IMR-90 (cell line): Measurements from ENCODE around the gene HDAC10. TPM values are rescaled to one million over a fixed set of nuclear protein-coding genes. Genes with fewer than 3 reads are reported as not detected.

Experiments used
- ATAC-seq: fragments of 200-7000 bp; cut with Tn5 transposase; 2 replicates; pipeline ENCODE4 v1.9.1; 2020; ENCODE audit warnings: low read depth, mild to moderate bottlenecking, moderate library complexity
- BruUV-seq: library from RNA; stranded (reverse); fragments of 400-500 nt; replicated peaks from 2 replicates; lab custom pipeline; 2021; lab: Mats Ljungman, UMichigan
- CTCF ChIA-PET: fragments of 300-600 bp; formaldehyde crosslinking; extraction: SDS; loops from one replicate; lab custom pipeline; 2021; ENCODE audit warnings: antibody characterized with exemption; lab: Yijun Ruan, JAX
- POLR2A ChIA-PET: fragments of 300-600 bp; sonication (Branson Sonifier 250); formaldehyde crosslinking; loops from one replicate; lab custom pipeline; 2022; ENCODE audit warnings: antibody characterized with exemption; ENCODE audit not compliant: unreplicated experiment; lab: Charles Lee
- DNase-seq: peaks from one replicate; pipeline ENCODE4 v3.0.0; 2013
- H2AFZ ChIP-seq: replicated peaks from 2 replicates; pipeline ENCODE3; 2013; ENCODE audit warnings: low read length, mild to moderate bottlenecking; ENCODE audit not compliant: poor library complexity
- H2AK5ac ChIP-seq: 2 replicates; pipeline ENCODE4 v1.6.1; 2013; ENCODE audit warnings: low read depth, low read length, inconsistent platforms
- H2AK9ac ChIP-seq: replicated peaks from 2 replicates; pipeline ENCODE3; 2013; ENCODE audit warnings: mild to moderate bottlenecking, low read depth, low read length, moderate library complexity; ENCODE audit not compliant: poor library complexity
- H2BK120ac ChIP-seq: 2 replicates; pipeline ENCODE4 v1.6.1; 2013; ENCODE audit warnings: low read depth, low read length, inconsistent platforms
- H2BK15ac ChIP-seq: 3 replicates; pipeline ENCODE4 v1.6.1; 2013; ENCODE audit warnings: low read depth, low read length, inconsistent platforms
- H2BK20ac ChIP-seq: 2 replicates; pipeline ENCODE4 v1.6.1; 2013; ENCODE audit warnings: low read depth, mild to moderate bottlenecking, inconsistent platforms, low read length, moderate library complexity
- H2BK5ac ChIP-seq: 2 replicates; pipeline ENCODE4 v1.6.1; 2013; ENCODE audit warnings: mild to moderate bottlenecking, low read depth, low read length, inconsistent platforms; ENCODE audit not compliant: poor library complexity, severe bottlenecking
- H3K14ac ChIP-seq: replicated peaks from 2 replicates; pipeline ENCODE4 v1.6.1; 2013; ENCODE audit warnings: low read depth, low read length, inconsistent platforms
- H3K18ac ChIP-seq: 2 replicates; pipeline ENCODE4 v1.6.1; 2013; ENCODE audit warnings: low read depth, low read length, control low read depth
- H3K23ac ChIP-seq: 2 replicates; pipeline ENCODE4 v1.6.1; 2013; ENCODE audit warnings: low read depth, low read length, inconsistent platforms
- H3K27ac ChIP-seq: 2 replicates; pipeline ENCODE4 v1.5.1; 2013; ENCODE audit warnings: mild to moderate bottlenecking, control low read depth, low read length; ENCODE audit not compliant: insufficient read depth
- H3K27me3 ChIP-seq: 2 replicates; pipeline ENCODE4 v1.6.1; 2013; ENCODE audit warnings: low read length; ENCODE audit not compliant: control insufficient read depth, insufficient read depth
- H3K36me3 ChIP-seq: 2 replicates; pipeline ENCODE4 v1.6.1; 2013; ENCODE audit warnings: low read length, mixed read lengths; ENCODE audit not compliant: control insufficient read depth, insufficient read depth
- H3K4ac ChIP-seq: 2 replicates; pipeline ENCODE4 v1.6.1; 2013; ENCODE audit warnings: low read depth, low read length, inconsistent platforms
- H3K4me1 ChIP-seq: 2 replicates; pipeline ENCODE4 v1.6.1; 2013; ENCODE audit warnings: low read length, mixed read lengths; ENCODE audit not compliant: control insufficient read depth, insufficient read depth
- H3K4me2 ChIP-seq: 2 replicates; pipeline ENCODE4 v1.6.1; 2013; ENCODE audit warnings: low read depth, mild to moderate bottlenecking, control low read depth, low read length, moderate library complexity
- H3K4me3 ChIP-seq: 2 replicates; pipeline ENCODE4 v1.5.1; 2013; ENCODE audit warnings: low read depth, mild to moderate bottlenecking, control low read depth, low read length, moderate library complexity; ENCODE audit not compliant: insufficient read depth
- H3K56ac ChIP-seq: 2 replicates; pipeline ENCODE4 v1.6.1; 2013; ENCODE audit warnings: low read length, inconsistent platforms; ENCODE audit not compliant: insufficient read depth; ENCODE audit errors: extremely low read depth
- H3K79me1 ChIP-seq, 2 experiments: 2 replicates each; pipeline ENCODE4 v1.6.1; 2013; ENCODE audit warnings: low read length in 2 of 2, inconsistent platforms in 1 of 2, low read depth in 1 of 2
- H3K9ac ChIP-seq: 2 replicates; pipeline ENCODE4 v1.6.1; 2013; ENCODE audit warnings: low read depth, low read length, control low read depth
- H3K9me1 ChIP-seq: 2 replicates; pipeline ENCODE4 v1.6.1; 2013; ENCODE audit warnings: low read length, inconsistent platforms; ENCODE audit not compliant: insufficient read depth
- H3K9me3 ChIP-seq: 2 replicates; pipeline ENCODE4 v1.6.1; 2013; ENCODE audit warnings: low read length; ENCODE audit not compliant: control insufficient read depth, insufficient read depth
- H4K20me1 ChIP-seq: 2 replicates; pipeline ENCODE4 v1.6.1; 2013; ENCODE audit warnings: low read length, inconsistent platforms; ENCODE audit not compliant: insufficient read depth
- H4K5ac ChIP-seq: 2 replicates; pipeline ENCODE4 v1.6.1; 2013; ENCODE audit warnings: mild to moderate bottlenecking, low read depth, low read length, control low read depth
- H4K8ac ChIP-seq, 2 experiments: 2 replicates each; pipeline ENCODE4 v1.6.1; 2013; ENCODE audit warnings: low read depth in 2 of 2, low read length in 2 of 2, control low read depth in 1 of 2, inconsistent platforms in 1 of 2
- H4K91ac ChIP-seq: 2 replicates; pipeline ENCODE4 v1.6.1; 2013; ENCODE audit warnings: low read depth, low read length, inconsistent platforms; ENCODE audit not compliant: insufficient read depth
- BHLHE40 ChIP-seq: fragments of 150-350 bp; IDR thresholded peaks from 2 replicates; pipeline ENCODE4 v1.6.1; 2016; ENCODE audit warnings: mild to moderate bottlenecking, low read depth, low read length
- CEBPB ChIP-seq: IDR thresholded peaks from 2 replicates; pipeline ENCODE4 v1.6.1; 2012; ENCODE audit warnings: low read depth, low read length, improper control_type of control experiment
- CHD1 ChIP-seq: IDR thresholded peaks from 2 replicates; pipeline ENCODE4 v1.6.1; 2012; ENCODE audit warnings: low read depth, low read length, improper control_type of control experiment
- FOS ChIP-seq: fragments of 150-350 bp; IDR thresholded peaks from 2 replicates; pipeline ENCODE4 v1.6.1; 2016; ENCODE audit warnings: low read depth, low read length
- MAFK ChIP-seq: IDR thresholded peaks from 2 replicates; pipeline ENCODE4 v1.6.1; 2012; ENCODE audit warnings: low read depth, low read length, improper control_type of control experiment
- MAZ ChIP-seq: IDR thresholded peaks from 2 replicates; pipeline ENCODE4 v1.6.1; 2012; ENCODE audit warnings: low read depth, mild to moderate bottlenecking, low read length, improper control_type of control experiment, moderate library complexity, borderline replicate concordance
- MXI1 ChIP-seq: IDR thresholded peaks from 2 replicates; pipeline ENCODE4 v1.6.1; 2012; ENCODE audit warnings: low read depth, mild to moderate bottlenecking, low read length, moderate library complexity, borderline replicate concordance
- NFE2L2 ChIP-seq: fragments of 150-350 bp; IDR thresholded peaks from 2 replicates; pipeline ENCODE4 v1.6.1; 2016; ENCODE audit warnings: low read depth, mild to moderate bottlenecking, low read length
- POLR2A ChIP-seq: IDR thresholded peaks from 2 replicates; pipeline ENCODE4 v1.6.1; 2012; ENCODE audit warnings: mild to moderate bottlenecking, low read depth, low read length
- RAD21 ChIP-seq: IDR thresholded peaks from 2 replicates; pipeline ENCODE4 v1.6.1; 2012; ENCODE audit warnings: low read length, improper control_type of control experiment
- RCOR1 ChIP-seq: IDR thresholded peaks from 2 replicates; pipeline ENCODE4 v1.6.1; 2012; ENCODE audit warnings: mild to moderate bottlenecking, low read length, improper control_type of control experiment; ENCODE audit not compliant: insufficient replicate concordance
- RFX5 ChIP-seq: IDR thresholded peaks from 2 replicates; pipeline ENCODE4 v1.8.0; 2012; ENCODE audit warnings: low read depth, mild to moderate bottlenecking, low read length, moderate library complexity
- SMC3 ChIP-seq: fragments of 150-350 bp; IDR thresholded peaks from 2 replicates; pipeline ENCODE4 v1.6.1; 2016; ENCODE audit warnings: low read depth, mild to moderate bottlenecking, antibody characterized with exemption, low read length, moderate library complexity
- WGBS, 2 experiments: methylation state at CpG; one replicate each; pipeline versions ENCODE4 v1.1.5 to v1.1.7; 2013; ENCODE audit warnings: missing lambda C conversion rate in 2 of 2; ENCODE audit not compliant: insufficient read length in 1 of 2; ENCODE audit errors: extremely low coverage in 2 of 2; 5-methylcytosine and 5-hydroxymethylcytosine counted together
- dilution Hi-C: fragments of 300-500 bp; cut with HindIII; formaldehyde crosslinking; loops from one replicate; pipeline ENCODE4 v1.14.3; 2018; ENCODE audit warnings: low sequenced_read_pairs; ENCODE audit not compliant: unreplicated experiment
- in situ Hi-C: fragments of 300-500 bp; cut with MboI; formaldehyde crosslinking; loops from 3 replicates; pipeline ENCODE4 v1.14.3; 2019; ENCODE audit warnings: low sequenced_read_pairs, inconsistent platforms, mixed read lengths
- intact Hi-C: fragments of 100-400 bp; cut with micrococcal nuclease; formaldehyde crosslinking; loops from 2 replicates; pipeline ENCODE4 v1.10.0; 2022
- polyA plus RNA-seq, 3 experiments: library from polyadenylated mRNA; depleted of rRNA; stranded (reverse); fragments of >200 nt; gene quantifications; 2 replicates each; pipeline ENCODE4 v1.2.3, GENCODE V29; 2012; ENCODE audit warnings: low replicate concordance in 1 of 3
- total RNA-seq: library from RNA; depleted of rRNA; stranded (reverse); fragments of >200 nt; gene quantifications from 2 replicates; pipeline ENCODE4 v1.2.3, GENCODE V29; 2012
- TF ChIP-seq, protein P1 (sequence below): conservative IDR thresholded peaks from 2 replicates; pipeline ENCODE4 v1.5.1; 2012; ENCODE audit warnings: mild to moderate bottlenecking, low read depth, low read length, improper control_type of control experiment
- TF ChIP-seq, protein P2 (sequence below): fragments of 150-350 bp; IDR thresholded peaks from 2 replicates; pipeline ENCODE4 v1.6.1; 2016; ENCODE audit warnings: low read depth, mild to moderate bottlenecking, low read length, moderate library complexity, borderline replicate concordance
- TF ChIP-seq, protein P3 (sequence below): fragments of 150-350 bp; IDR thresholded peaks from 2 replicates; pipeline ENCODE4 v1.6.1; 2017; ENCODE audit warnings: mild to moderate bottlenecking, antibody characterized with exemption, low read length, low read depth

Gene HDAC10
- total and polyA plus RNA-seq, 2 of the 4 experiments (the other 2 are of a cell fraction) = 3.9 to 35.7 TPM

DNA sequence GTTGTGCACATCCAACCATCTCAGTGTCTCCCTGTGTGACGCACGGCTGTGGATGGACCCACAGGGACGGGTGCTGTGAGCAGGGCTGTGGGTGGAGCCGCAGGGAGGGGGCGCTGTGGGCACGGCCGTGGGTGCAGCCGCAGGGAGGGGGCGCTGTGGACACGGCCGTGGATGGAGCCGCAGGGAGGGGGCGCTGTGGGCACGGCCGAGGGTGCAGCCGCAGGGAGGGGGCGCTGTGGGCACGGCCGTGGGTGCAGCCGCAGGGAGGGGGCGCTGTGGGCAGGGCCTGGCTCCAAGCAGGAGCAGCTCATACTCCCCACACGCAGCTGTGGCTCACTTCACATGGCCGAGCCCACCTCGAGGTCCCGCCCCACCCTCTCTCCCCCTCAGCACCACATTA lies 25.1 kb upstream of the HDAC10 start:
- intact Hi-C loops (no loop called here), dilution Hi-C loops (no loop called here), in situ Hi-C loops (loop anchor here (10.0 kb wide), 1 partner anchor 49 kb away; the partner anchor contains the start of gene DENND6B)
- H2BK120ac ChIP-seq = no peak overlapping the region
- no peak overlapping the region for H4K8ac ChIP-seq
- DNase-seq (peak; percentile 43), ATAC-seq (peak; percentile 19)
- no peak overlapping the region for H3K27ac ChIP-seq
- no peak overlapping the region for H3K56ac ChIP-seq
- H3K79me1 ChIP-seq = peaks cover 0 to 27% of the 10 kb centered on the region in 2 experiments; a peak in 1 of 4 replicates
- ChIA-PET POLR2A (no interaction called here), CTCF (interaction anchor here (0.6 kb wide), 1 partner anchor 28 kb away, joined by 3 read pairs; no protein-coding TSS in a partner anchor)
- no peak for TF ChIP-seq MAZ
- no peak for TF ChIP-seq BHLHE40
- no peak for TF ChIP-seq MXI1
- TF ChIP-seq, protein P1, sequence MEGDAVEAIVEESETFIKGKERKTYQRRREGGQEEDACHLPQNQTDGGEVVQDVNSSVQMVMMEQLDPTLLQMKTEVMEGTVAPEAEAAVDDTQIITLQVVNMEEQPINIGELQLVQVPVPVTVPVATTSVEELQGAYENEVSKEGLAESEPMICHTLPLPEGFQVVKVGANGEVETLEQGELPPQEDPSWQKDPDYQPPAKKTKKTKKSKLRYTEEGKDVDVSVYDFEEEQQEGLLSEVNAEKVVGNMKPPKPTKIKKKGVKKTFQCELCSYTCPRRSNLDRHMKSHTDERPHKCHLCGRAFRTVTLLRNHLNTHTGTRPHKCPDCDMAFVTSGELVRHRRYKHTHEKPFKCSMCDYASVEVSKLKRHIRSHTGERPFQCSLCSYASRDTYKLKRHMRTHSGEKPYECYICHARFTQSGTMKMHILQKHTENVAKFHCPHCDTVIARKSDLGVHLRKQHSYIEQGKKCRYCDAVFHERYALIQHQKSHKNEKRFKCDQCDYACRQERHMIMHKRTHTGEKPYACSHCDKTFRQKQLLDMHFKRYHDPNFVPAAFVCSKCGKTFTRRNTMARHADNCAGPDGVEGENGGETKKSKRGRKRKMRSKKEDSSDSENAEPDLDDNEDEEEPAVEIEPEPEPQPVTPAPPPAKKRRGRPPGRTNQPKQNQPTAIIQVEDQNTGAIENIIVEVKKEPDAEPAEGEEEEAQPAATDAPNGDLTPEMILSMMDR = peak; percentile 87
- TF ChIP-seq, protein P2, sequence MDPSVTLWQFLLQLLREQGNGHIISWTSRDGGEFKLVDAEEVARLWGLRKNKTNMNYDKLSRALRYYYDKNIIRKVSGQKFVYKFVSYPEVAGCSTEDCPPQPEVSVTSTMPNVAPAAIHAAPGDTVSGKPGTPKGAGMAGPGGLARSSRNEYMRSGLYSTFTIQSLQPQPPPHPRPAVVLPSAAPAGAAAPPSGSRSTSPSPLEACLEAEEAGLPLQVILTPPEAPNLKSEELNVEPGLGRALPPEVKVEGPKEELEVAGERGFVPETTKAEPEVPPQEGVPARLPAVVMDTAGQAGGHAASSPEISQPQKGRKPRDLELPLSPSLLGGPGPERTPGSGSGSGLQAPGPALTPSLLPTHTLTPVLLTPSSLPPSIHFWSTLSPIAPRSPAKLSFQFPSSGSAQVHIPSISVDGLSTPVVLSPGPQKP = no peak
- TF ChIP-seq POLR2A = no peak
- TF ChIP-seq, protein P3, sequence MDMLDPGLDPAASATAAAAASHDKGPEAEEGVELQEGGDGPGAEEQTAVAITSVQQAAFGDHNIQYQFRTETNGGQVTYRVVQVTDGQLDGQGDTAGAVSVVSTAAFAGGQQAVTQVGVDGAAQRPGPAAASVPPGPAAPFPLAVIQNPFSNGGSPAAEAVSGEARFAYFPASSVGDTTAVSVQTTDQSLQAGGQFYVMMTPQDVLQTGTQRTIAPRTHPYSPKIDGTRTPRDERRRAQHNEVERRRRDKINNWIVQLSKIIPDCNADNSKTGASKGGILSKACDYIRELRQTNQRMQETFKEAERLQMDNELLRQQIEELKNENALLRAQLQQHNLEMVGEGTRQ = no peak
- TF ChIP-seq MAFK = no peak
- TF ChIP-seq RCOR1 = no peak
- no peak for TF ChIP-seq CHD1
- no peak for TF ChIP-seq FOS
- TF ChIP-seq NFE2L2 = no peak
- no peak for TF ChIP-seq RFX5
- TF ChIP-seq SMC3 = peak; percentile 30; the same call in 1 of the 2 replicates
- peak; percentile 35 for TF ChIP-seq RAD21
- TF ChIP-seq CEBPB = no peak
- H3K23ac ChIP-seq = no peak overlapping the region
- no peak overlapping the region for H4K5ac ChIP-seq
- no peak overlapping the region for H3K9ac ChIP-seq
- no peaks in the 10 kb centered on the region for H3K9me1 ChIP-seq
- no peak overlapping the region for H2AK9ac ChIP-seq
- H3K4me2 ChIP-seq = no peak overlapping the region
- H3K14ac ChIP-seq = no peak overlapping the region
- H4K20me1 ChIP-seq = peaks cover 49% of the 10 kb centered on the region
- H3K4ac ChIP-seq = no peak overlapping the region
- H2BK15ac ChIP-seq = no peak overlapping the region
- H2AK5ac ChIP-seq = no peak overlapping the region
- peaks cover 69% of the 10 kb centered on the region for H3K36me3 ChIP-seq
- H3K4me3 ChIP-seq = no peak overlapping the region
- no peak overlapping the region for H3K18ac ChIP-seq
- H3K27me3 ChIP-seq = no peaks in the 10 kb centered on the region
- no peak overlapping the region for H2BK5ac ChIP-seq
- H2BK20ac ChIP-seq = no peak overlapping the region
- no peak overlapping the region for H4K91ac ChIP-seq
- H3K4me1 ChIP-seq = peaks cover 6% of the 10 kb centered on the region; the same call in 1 of the 2 replicates
- H3K9me3 ChIP-seq = no peaks in the 10 kb centered on the region
- WGBS, 2 experiments = 84% methylated on average over 11 of the region's 25 CpGs; no CpG with 5 or more reads in 1 of the 2 experiments
- H2AFZ ChIP-seq = peak overlapping the region; percentile 21
- BruUV-seq = no TSS peak
